Colonic mucosa (tissue), 4 donors: ENCODE measurements around the gene CPO. TPM values are rescaled to one million over a fixed set of nuclear protein-coding genes. Genes with fewer than 3 reads are reported as not detected.

Source experiments
- DNase-seq: peaks from one replicate; pipeline ENCODE4 v3.0.0-alpha.2; 2020
- H3K27ac ChIP-seq: fragments of 200-600 bp; one replicate; pipeline ENCODE4 v1.8.0; 2021
- H3K27me3 ChIP-seq: fragments of 200-600 bp; one replicate; pipeline ENCODE4 v1.8.0; 2021
- H3K36me3 ChIP-seq: fragments of 200-600 bp; one replicate; pipeline ENCODE4 v1.8.0; 2021
- H3K4me1 ChIP-seq: fragments of 200-600 bp; one replicate; pipeline ENCODE4 v1.8.0; 2021; ENCODE audit warnings: mild to moderate bottlenecking
- H3K4me3 ChIP-seq: fragments of 200-600 bp; one replicate; pipeline ENCODE4 v1.8.0; 2021
- H3K9ac ChIP-seq, 2 donors: one replicate each; pipeline ENCODE4 v1.7.0; 2013; ENCODE audit warnings: control low read depth in 2 of 2, low read depth in 2 of 2, low read length in 2 of 2
- H3K9me3 ChIP-seq: fragments of 200-600 bp; one replicate; pipeline ENCODE4 v1.8.0; 2021
- CTCF ChIP-seq: fragments of 200-600 bp; IDR thresholded peaks from one replicate; pipeline ENCODE4 v1.8.0; 2022; ENCODE audit warnings: antibody characterized with exemption, mild to moderate bottlenecking
- intact Hi-C: fragments of 100-400 bp; cut with DNase I; formaldehyde crosslinking; loops from one replicate; pipeline ENCODE4 v1.14.1; 2022
- total RNA-seq, 2 donors: library from RNA; stranded (reverse); fragmentation: NEBNext Ultra II Directional in 1 of 2; extraction: Animal tissue kit (Norgen Biotek cat#: 25700) in 1 of 2; gene quantifications; one replicate each; pipeline ENCODE4 v1.2.1, GENCODE V29; 2021
- donor health status: healthy.
- donor health status: DM: no; HTN: no; CAD: no.
- donor health status: DM: no; HTN: no; CAD: no.

Gene CPO
- total RNA-seq, 2 donors from 2014 or later, result not detected

GRCh38 chr2:206981086-206981674 lies 41.9 kb downstream of the CPO start:
- no peaks in the 10 kb centered on the region for H3K9me3 ChIP-seq
- no peak for DNase-seq
- intact Hi-C loops, result loop anchor here (5.0 to 10.0 kb wide), 4 partner anchors 179 to 496 kb away; no protein-coding TSS in a partner anchor
- H3K4me1 ChIP-seq, result no peaks in the 10 kb centered on the region
- no peaks in the 10 kb centered on the region for H3K27me3 ChIP-seq
- no peak overlapping the region for H3K27ac ChIP-seq
- no peaks in the 10 kb centered on the region for H3K36me3 ChIP-seq
- no peak overlapping the region for H3K9ac ChIP-seq
- no peak overlapping the region for H3K4me3 ChIP-seq
- no peak for TF ChIP-seq CTCF

GRCh38 chr2:206981739-206982340 lies 42.5 kb downstream of the CPO start:
- no peaks in the 10 kb centered on the region for H3K9me3 ChIP-seq
- TF ChIP-seq CTCF, result peak; percentile 54
- no peak overlapping the region for H3K9ac ChIP-seq
- no peaks in the 10 kb centered on the region for H3K4me1 ChIP-seq
- H3K36me3 ChIP-seq, result no peaks in the 10 kb centered on the region
- intact Hi-C loops, result loop anchor here (5.0 to 10.0 kb wide), 4 partner anchors 180 to 495 kb away; no protein-coding TSS in a partner anchor
- H3K27me3 ChIP-seq, result no peaks in the 10 kb centered on the region
- no peak overlapping the region for H3K27ac ChIP-seq
- H3K4me3 ChIP-seq, result no peak overlapping the region
- peak; percentile 27 for DNase-seq

- Histone ChIP-seq H3K4me1 (no peaks in the 10 kb centered on the region), H3K27ac (no peak overlapping the region), H3K36me3 (no peaks in the 10 kb centered on the region), H3K9me3 (no peaks in the 10 kb centered on the region), H3K27me3 (no peaks in the 10 kb centered on the region), H3K9ac (no peak overlapping the region), H3K4me3 (no peak overlapping the region)
- no peak for DNase-seq
- intact Hi-C loops, result loop anchor here (5.0 to 10.0 kb wide), 4 partner anchors 180 to 495 kb away; no protein-coding TSS in a partner anchor
- no peak for TF ChIP-seq CTCF
These were observed 43.1 kb downstream of the CPO start for GRCh38 chr2:206982360-206982955.

- Histone ChIP-seq H3K9ac (no peak overlapping the region), H3K27ac (no peak overlapping the region), H3K9me3 (no peaks in the 10 kb centered on the region), H3K27me3 (no peaks in the 10 kb centered on the region), H3K4me3 (no peak overlapping the region), H3K36me3 (no peaks in the 10 kb centered on the region), H3K4me1 (no peaks in the 10 kb centered on the region)
- TF ChIP-seq CTCF, result no peak
- intact Hi-C loops, result loop anchor here (5.0 to 10.0 kb wide), 4 partner anchors 181 to 494 kb away; no protein-coding TSS in a partner anchor
- no peak for DNase-seq
These were observed 44.0 kb downstream of the CPO start for GRCh38 chr2:206983161-206983859.

- H3K4me3 ChIP-seq, result no peak overlapping the region
- no peak for TF ChIP-seq CTCF
- no peak for DNase-seq
- H3K27ac ChIP-seq, result no peak overlapping the region
- H3K9ac ChIP-seq, result no peak overlapping the region
- intact Hi-C loops, result loop anchor here (5.0 to 10.0 kb wide), 4 partner anchors 182 to 493 kb away; no protein-coding TSS in a partner anchor
- H3K4me1 ChIP-seq, result no peaks in the 10 kb centered on the region
- H3K27me3 ChIP-seq, result no peaks in the 10 kb centered on the region
- H3K9me3 ChIP-seq, result no peaks in the 10 kb centered on the region
- no peaks in the 10 kb centered on the region for H3K36me3 ChIP-seq
These were observed 44.9 kb downstream of the CPO start for GRCh38 chr2:206984206-206984605.
